22Rv1 (cell line): ENCODE measurements around the gene HGFAC.

ENCODE experiments used
- H3K27ac ChIP-seq: fragments of 450-650 bp; 2 replicates; pipeline ENCODE4 v1.5.1; 2017
- ZFX ChIP-seq: fragments of 450-650 bp; IDR thresholded peaks from 2 replicates; pipeline ENCODE4 v1.6.1; 2017; ENCODE audit warnings: antibody characterized with exemption, borderline replicate concordance
- TF ChIP-seq, protein P1 (sequence below): fragments of 450-650 bp; IDR thresholded peaks from 2 replicates; pipeline ENCODE4 v1.5.1; 2017; ENCODE audit warnings: mild to moderate bottlenecking

Gene HGFAC

DNA sequence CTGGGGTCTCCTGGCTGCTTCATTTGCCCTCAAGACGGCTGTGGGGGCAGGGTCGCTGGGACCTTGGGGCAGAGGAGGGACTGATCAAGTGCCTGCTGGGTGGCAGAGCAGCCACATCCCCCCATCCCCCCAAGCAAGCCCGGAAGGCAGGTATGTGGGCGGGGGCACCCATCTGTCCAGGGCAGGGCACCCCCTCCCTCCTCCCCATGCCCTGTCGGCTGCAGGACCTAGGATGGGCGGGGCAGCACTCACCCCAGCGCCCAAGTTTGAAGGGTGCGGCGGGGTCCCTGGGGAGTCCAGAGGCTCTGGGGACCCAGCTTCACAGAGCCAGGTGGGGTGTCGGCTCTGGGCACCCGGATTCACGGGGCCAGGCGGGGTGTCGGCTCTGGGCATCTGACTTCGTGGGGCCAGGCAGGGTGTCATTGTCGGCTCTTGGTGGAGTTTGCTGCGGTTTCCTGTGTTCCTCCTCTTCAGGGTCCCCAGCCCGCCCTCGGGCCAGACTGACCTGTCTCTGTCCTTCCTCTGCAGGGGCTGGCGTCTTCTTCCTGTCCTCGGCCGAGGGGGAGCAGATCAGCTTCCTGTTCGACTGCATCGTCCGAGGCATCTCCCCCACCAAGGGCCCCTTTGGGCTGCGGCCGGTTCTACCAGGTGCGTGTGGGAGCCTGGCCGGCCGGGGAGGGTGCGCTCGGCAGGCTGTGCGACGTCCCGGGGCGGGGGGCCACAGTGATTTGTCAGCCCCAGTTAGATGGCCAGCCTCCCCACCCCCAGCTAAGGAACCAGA, 43.4 kb downstream of the HGFAC start:
- TF ChIP-seq, protein P1, sequence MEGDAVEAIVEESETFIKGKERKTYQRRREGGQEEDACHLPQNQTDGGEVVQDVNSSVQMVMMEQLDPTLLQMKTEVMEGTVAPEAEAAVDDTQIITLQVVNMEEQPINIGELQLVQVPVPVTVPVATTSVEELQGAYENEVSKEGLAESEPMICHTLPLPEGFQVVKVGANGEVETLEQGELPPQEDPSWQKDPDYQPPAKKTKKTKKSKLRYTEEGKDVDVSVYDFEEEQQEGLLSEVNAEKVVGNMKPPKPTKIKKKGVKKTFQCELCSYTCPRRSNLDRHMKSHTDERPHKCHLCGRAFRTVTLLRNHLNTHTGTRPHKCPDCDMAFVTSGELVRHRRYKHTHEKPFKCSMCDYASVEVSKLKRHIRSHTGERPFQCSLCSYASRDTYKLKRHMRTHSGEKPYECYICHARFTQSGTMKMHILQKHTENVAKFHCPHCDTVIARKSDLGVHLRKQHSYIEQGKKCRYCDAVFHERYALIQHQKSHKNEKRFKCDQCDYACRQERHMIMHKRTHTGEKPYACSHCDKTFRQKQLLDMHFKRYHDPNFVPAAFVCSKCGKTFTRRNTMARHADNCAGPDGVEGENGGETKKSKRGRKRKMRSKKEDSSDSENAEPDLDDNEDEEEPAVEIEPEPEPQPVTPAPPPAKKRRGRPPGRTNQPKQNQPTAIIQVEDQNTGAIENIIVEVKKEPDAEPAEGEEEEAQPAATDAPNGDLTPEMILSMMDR = no peak
- TF ChIP-seq ZFX = no peak
- no peak overlapping the region for H3K27ac ChIP-seq

DNA sequence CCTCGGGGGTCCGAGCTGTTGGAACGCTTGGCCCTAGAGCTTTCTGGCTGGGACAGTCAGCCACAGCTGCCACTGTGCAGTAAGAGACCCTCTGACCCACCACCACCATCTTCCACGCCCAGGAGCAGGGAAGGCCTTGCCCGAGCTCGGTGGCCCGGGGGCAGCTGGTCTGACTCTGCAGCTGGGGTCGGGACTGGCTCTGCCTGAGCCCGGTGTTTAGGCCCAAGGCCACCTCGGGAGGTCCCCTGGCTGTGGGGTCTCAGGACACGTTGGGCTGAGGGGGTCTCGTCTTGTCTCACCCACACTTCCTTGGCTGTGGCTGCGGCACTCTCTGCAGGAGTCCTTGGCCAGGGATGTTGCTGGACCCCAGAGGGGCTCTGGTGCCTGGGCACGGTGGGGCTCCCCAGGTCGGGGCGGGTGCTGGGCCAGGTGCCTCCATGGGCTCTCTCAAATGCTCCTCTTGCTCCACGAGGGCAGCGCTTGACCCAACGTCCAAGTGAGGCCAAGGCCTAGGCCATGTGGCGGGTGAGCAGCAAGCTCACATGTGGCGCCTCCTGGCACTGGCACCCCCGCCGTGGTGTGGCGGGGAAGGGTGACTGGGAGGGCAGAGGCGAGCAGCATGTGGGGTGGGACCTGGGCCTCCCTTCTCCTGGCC, 44.2 kb downstream of the HGFAC start:
- TF ChIP-seq, protein P1 = no peak
- no peak for TF ChIP-seq ZFX
- no peak overlapping the region for H3K27ac ChIP-seq

DNA sequence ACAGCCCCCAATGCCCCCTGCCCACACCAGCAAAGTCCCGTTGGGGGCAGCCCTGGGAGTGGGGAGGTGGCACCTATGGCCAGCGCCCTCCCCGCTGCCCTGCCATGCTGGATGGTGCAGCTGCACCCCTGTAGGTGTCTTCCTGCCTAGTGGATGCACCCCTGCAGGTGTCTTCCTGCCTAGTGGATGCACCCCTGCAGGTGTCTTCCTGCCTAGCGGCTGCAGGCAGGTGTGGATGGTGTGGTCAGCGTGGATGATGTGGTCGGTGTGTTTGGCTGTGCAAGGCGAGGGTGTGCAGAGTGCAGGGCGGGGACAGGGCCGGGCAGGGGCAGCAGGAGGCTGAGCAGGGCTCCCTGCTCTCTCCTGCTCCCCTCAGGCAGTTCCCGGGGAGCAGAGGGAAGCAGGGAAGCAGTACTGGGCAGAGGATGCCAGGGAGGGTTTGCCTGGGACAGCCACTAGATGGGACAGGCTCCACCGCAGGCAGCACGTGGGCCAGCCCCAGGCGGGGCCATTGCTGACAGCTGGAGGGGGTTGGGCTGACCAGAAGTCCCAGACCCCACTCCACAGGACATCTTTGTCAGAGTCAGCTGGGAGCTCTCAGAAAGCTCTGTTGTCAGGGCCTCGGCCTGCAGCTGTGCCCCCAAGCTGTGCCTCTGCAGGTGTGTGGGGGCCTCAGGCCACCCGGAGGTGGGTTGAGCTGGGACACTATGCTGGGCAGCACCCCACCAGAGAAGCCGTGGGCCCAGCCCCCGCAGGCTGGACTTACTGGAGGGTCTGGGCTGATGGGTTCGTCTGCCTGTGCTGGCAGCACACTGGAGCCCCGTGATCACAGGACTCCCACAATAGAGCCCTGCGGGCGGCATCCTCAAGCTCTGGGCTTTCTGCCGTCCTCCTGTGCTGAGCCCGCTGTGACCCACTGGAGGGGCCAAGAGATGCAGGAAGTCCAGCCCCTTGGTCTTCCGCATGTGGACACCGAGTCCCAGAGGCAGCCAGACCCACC, 45.1 kb downstream of the HGFAC start:
- TF ChIP-seq, protein P1 = no peak
- TF ChIP-seq ZFX = no peak

DNA sequence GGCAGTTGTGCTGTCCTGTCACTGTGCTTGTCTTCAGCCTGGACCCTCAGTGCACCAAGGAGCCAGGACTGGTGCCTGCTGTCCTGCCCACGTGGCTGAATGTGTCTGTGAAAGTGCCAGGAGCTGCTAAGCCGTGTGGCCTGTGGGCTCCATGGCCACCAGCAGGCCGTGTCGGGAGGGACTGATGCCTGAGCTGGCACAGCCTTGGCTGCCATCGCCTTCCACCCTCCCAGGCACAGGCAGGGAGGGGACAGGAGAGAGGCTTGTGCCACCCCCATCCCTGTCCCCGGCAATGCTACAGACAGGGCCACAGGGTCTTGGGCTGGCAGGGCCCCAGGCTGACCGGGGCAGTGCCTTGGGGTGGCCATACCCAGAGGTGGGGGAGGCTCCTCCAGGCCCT, 46.1 kb downstream of the HGFAC start:
- H3K27ac ChIP-seq = no peak overlapping the region
- TF ChIP-seq, protein P1 = no peak
- no peak for TF ChIP-seq ZFX

More for the DNA sequence above, 45.1 kb downstream of the HGFAC start:
- no peak overlapping the region for H3K27ac ChIP-seq

DNA sequence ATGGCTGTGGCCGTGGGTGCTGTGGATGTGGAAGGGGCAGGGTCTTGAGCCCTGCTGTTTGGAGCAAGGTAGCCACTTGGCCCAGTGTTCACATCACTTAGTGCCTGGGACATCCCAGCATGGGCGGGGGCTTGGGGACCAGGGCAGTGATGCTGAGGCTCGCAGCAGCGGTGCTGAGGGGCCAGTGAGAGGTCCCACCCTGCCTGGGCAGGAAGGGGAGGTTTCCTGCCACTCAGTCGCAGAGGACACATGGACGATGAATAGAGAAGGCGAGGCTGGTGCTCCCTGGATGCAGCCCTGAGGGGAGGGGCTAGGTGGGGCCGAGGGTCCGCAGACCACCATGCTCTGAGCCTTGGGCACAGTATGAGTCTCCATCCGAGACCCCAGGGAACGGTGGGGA, 47.1 kb downstream of the HGFAC start:
- TF ChIP-seq, protein P1 = no peak
- no peak for TF ChIP-seq ZFX
- no peak overlapping the region for H3K27ac ChIP-seq

DNA sequence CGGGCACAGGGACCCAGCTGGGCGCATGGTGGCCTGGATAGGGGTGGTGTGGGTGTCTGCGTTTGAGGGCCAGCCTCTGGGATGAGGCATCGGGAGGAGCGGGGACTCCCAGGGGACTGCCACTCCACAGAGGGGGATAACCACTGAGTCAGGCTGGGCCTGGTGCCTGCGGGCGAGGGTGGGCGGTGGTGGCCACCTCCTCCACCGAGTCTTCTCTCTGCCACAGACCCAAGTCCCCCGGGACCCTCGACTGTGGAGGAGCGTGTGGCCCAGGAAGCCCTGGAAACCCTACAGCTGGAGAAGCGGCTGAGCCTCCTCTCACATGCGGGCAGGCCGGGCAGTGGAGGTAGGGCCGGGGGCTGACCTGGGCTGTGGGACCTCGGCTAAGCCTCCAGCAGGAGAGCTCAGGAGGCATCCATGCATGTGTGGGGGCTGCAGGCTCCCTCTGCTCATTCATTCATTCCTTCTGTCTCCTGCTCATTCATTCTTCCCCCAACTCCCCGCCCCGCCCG, 47.7 kb downstream of the HGFAC start:
- TF ChIP-seq, protein P1 = no peak
- no peak for TF ChIP-seq ZFX

More for the DNA sequence above, 47.7 kb downstream of the HGFAC start:
- no peak overlapping the region for H3K27ac ChIP-seq
